ENCODE measurements around the gene FAM120AOS.

Gene FAM120AOS

GRCh38 chr9:93437996-93438395 lies 15.4 kb downstream of the FAM120AOS start:
- no peak for DNase-seq (ENCODE audit: low read depth)

GRCh38 chr9:93436655-93437407 lies 16.6 kb downstream of the FAM120AOS start:
- no peak for DNase-seq (ENCODE audit: low read depth)

GRCh38 chr9:93436218-93436617 lies 17.2 kb downstream of the FAM120AOS start:
- DNase-seq (ENCODE audit: low read depth) = no peak

- DNase-seq (ENCODE audit: low read depth) = no peak
These were observed 18.0 kb downstream of the FAM120AOS start for GRCh38 chr9:93435386-93435785.

GRCh38 chr9:93434056-93434455 lies 19.3 kb downstream of the FAM120AOS start:
- DNase-seq (ENCODE audit: low read depth) = no peak

GRCh38 chr9:93432964-93433363 lies 20.4 kb downstream of the FAM120AOS start:
- DNase-seq (ENCODE audit: low read depth) = no peak

GRCh38 chr9:93431539-93432105 lies 21.8 kb downstream of the FAM120AOS start:
- DNase-seq (ENCODE audit: low read depth) = no peak

GRCh38 chr9:93427655-93428379 lies 25.6 kb downstream of the FAM120AOS start:
- no peak for DNase-seq (ENCODE audit: low read depth)

GRCh38 chr9:93422977-93423616 lies 30.3 kb downstream of the FAM120AOS start:
- no peak for DNase-seq (ENCODE audit: low read depth)

GRCh38 chr9:93419023-93419422 lies 34.4 kb downstream of the FAM120AOS start:
- no peak for DNase-seq (ENCODE audit: low read depth)

- DNase-seq (ENCODE audit: low read depth) = no peak
These were observed 35.8 kb downstream of the FAM120AOS start for GRCh38 chr9:93417538-93417937.

- DNase-seq (ENCODE audit: low read depth) = no peak
These were observed 36.7 kb downstream of the FAM120AOS start for GRCh38 chr9:93416530-93417235.

GRCh38 chr9:93415176-93415690 lies 38.1 kb downstream of the FAM120AOS start:
- no peak for DNase-seq (ENCODE audit: low read depth)

- DNase-seq (ENCODE audit: low read depth) = no peak
These were observed 39.9 kb downstream of the FAM120AOS start for GRCh38 chr9:93413530-93413929.

- no peak for DNase-seq (ENCODE audit: low read depth)
These were observed 47.0 kb downstream of the FAM120AOS start for GRCh38 chr9:93406371-93406770.

- no peak for DNase-seq (ENCODE audit: low read depth)
These were observed 54.9 kb downstream of the FAM120AOS start for GRCh38 chr9:93398471-93398870.

GRCh38 chr9:93397661-93398373 lies 55.6 kb downstream of the FAM120AOS start:
- peak; percentile 14 for DNase-seq (ENCODE audit: low read depth)
